Esophagus (tissue), 2 donors: ENCODE results near the gene POU3F2. TPM values are rescaled to one million over a fixed set of nuclear protein-coding genes. Genes with fewer than 3 reads are reported as not detected.

Source experiments
- H3K27ac ChIP-seq, 2 donors: one replicate each; pipeline ENCODE4 v1.5.1; 2013; ENCODE audit warnings: low read depth in 2 of 2, mild to moderate bottlenecking in 2 of 2, inconsistent platforms in 1 of 2, low read length in 1 of 2, moderate library complexity in 1 of 2
- H3K27me3 ChIP-seq, 2 donors: one replicate each; pipeline ENCODE4 v1.6.1; 2013; ENCODE audit warnings: low read length in 2 of 2, control low read depth in 1 of 2, mild to moderate bottlenecking in 1 of 2; ENCODE audit not compliant: insufficient read depth in 2 of 2, control insufficient read depth in 1 of 2
- H3K36me3 ChIP-seq, 2 donors: one replicate each; pipeline ENCODE4 v1.6.1; 2013; ENCODE audit warnings: low read length in 1 of 2; ENCODE audit not compliant: control insufficient read depth in 2 of 2, insufficient read depth in 2 of 2
- H3K4me1 ChIP-seq, 2 donors: one replicate each; pipeline ENCODE4 v1.6.1; 2013; ENCODE audit warnings: low read length in 1 of 2; ENCODE audit not compliant: control insufficient read depth in 2 of 2, insufficient read depth in 2 of 2
- H3K4me3 ChIP-seq, 2 donors: one replicate each; pipeline ENCODE4 v1.5.1; 2013; ENCODE audit warnings: low read length in 2 of 2, mild to moderate bottlenecking in 2 of 2, low read depth in 1 of 2, moderate library complexity in 1 of 2
- H3K9me3 ChIP-seq, 2 donors: one replicate each; pipeline ENCODE4 v1.6.1; 2013; ENCODE audit warnings: mild to moderate bottlenecking in 2 of 2, low read depth in 1 of 2, low read length in 1 of 2, moderate library complexity in 1 of 2; ENCODE audit not compliant: control insufficient read depth in 2 of 2, insufficient read depth in 1 of 2
- WGBS, 2 donors: extraction: QIAGEN DNeasy Blood & Tissue Kit; methylation state at CpG; one replicate each; pipeline ENCODE4 v1.1.7; 2013; 5-methylcytosine and 5-hydroxymethylcytosine counted together
- polyA plus RNA-seq, 2 donors: library from polyadenylated mRNA; stranded (reverse); fragments of 200-250 nt; gene quantifications; one replicate each; pipeline ENCODE4 v1.2.3, GENCODE V29; 2013
- donor health status: healthy with polysubstance abuse.
- donor health status: Bipolar disorder and iron deficiency.

POU3F2 gene
- polyA plus RNA-seq, 2 donors: not detected

DNA sequence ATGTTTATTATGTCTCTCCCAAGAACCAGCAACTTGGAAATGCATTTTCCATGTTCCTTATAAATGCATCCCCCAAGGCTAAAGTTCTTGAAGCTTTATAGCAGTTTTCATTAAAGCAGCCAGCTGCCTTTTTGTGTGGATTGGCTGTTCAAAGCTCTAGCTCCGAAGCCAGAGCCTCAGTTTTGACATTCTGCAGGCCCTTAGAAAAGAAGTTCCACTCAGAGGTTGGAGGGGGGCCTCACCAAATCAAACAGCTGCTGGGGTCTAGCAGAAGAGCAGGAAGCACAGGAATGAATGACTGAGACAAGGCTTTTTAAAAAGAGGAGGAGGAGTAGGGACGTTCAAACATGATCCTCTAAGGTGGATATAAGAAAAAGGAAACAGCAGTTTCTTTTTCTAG lies 4.2 kb upstream of the POU3F2 start:
- no peaks in the 10 kb centered on the region for H3K36me3 ChIP-seq
- no peaks in the 10 kb centered on the region for H3K9me3 ChIP-seq
- H3K4me1 ChIP-seq: peaks cover 2 to 19% of the 10 kb centered on the region in 2 donors
- H3K27ac ChIP-seq: no peak overlapping the region
- WGBS, 2 donors: 24 to 26% methylated on average over 2 of the region's 2 CpGs
- H3K4me3 ChIP-seq: no peak overlapping the region
- H3K27me3 ChIP-seq: peaks cover 6 to 38% of the 10 kb centered on the region in 2 donors

DNA sequence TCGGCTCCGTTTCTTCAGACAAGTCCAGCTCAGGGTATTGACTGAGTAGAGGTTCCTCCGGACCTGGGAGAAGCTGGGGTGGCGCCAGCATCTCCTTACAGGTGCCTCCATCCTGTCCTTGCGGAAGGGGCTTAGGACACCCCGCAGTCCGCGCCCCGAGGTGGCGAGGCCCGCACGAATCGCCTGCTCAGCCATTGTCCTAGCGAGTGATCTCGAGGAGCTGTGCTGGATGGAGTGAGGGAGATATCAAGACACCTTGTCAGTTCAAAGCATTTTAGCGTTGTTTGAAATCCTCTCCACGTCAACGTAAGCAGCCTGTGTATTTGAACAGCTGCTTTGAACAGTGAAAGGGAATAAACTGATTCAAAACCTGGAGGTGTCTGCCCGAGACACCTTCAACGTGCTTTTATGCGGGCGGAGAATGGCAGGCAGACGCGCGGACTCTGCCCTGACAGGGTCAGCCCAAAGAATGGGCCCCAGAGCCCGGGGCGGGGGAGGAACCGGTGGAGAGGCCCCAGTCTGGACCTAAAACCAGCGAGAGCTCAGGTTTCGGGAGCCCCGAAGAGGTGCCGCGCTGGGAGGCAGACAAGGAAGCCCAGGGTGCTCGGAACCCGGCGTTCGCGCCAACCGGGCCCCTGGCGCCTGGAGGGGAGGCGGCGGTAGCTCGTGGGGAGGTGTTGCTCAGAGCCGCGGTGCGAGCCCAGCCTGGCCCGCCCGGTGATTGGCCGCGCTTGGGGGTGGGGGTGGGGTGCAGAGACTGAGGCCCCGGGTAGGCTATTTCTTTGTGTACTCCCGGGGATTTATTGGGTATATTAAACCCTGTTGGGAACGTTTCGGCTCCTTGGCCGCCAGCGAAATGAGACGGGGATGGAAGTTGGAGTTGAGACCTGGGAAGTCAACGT lies 3.1 kb upstream of the POU3F2 start:
- H3K27ac ChIP-seq: no peak overlapping the region
- H3K4me1 ChIP-seq: peaks cover 4 to 26% of the 10 kb centered on the region in 2 donors
- H3K9me3 ChIP-seq: no peaks in the 10 kb centered on the region
- WGBS, 2 donors: 5% methylated on average over 53 to 58 of the region's 58 CpGs
- H3K36me3 ChIP-seq: no peaks in the 10 kb centered on the region
- H3K27me3 ChIP-seq: peaks cover 6 to 45% of the 10 kb centered on the region in 2 donors
- no peak overlapping the region for H3K4me3 ChIP-seq

- no peaks in the 10 kb centered on the region for H3K36me3 ChIP-seq
- 4 to 5% methylated on average over 11 of the region's 11 CpGs for WGBS, 2 donors
- H3K27ac ChIP-seq: no peak overlapping the region
- no peaks in the 10 kb centered on the region for H3K9me3 ChIP-seq
- peaks cover 4 to 26% of the 10 kb centered on the region in 2 donors for H3K4me1 ChIP-seq
- H3K27me3 ChIP-seq: peaks cover 6 to 50% of the 10 kb centered on the region in 2 donors
- peak overlapping the region in 1 of 2 donors; percentile 2 for H3K4me3 ChIP-seq
These were observed 2.5 kb upstream of the POU3F2 start for GRCh38 chr6:98831959-98832283.

DNA sequence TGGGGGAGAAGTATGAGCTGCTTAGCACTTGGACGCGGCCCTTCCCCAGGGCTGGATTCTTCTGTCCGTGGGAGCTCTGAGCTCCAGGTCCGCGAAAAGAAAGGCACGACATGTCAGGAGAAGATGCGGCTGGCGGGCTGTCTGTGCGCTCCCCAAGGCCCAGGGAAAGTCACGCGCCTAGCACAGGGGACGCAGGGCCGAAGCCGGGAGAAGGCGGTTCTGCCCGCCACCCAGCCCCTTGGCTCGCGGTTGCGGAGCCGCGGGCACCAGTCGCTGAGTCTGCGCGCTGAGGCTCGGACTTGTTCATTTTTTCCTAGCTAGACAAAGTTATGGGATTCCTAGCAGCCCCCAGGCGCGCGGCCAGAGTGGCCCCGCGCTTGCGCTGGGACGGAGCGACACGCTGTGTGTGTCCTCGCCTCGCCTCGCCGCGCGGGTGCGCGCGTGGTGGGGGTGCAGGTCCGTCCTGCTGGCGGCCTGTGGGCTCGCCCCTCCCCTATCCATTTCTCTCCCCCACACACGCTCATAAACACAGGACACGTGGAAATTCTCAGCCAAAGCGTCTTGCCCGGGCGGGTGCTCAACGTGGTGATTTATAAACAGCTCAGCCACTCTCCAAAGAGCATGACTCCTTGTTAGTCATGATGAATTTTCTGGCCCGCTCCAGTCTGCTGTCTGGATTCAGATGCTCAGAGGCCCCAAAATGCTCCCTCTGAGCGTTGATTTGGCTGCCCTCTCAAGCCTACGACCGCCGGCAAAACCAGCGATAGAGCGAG lies 1.9 kb upstream of the POU3F2 start:
- H3K27ac ChIP-seq: no peak overlapping the region
- no peaks in the 10 kb centered on the region for H3K36me3 ChIP-seq
- WGBS, 2 donors: 3% methylated on average over 59 of the region's 59 CpGs
- no peaks in the 10 kb centered on the region for H3K9me3 ChIP-seq
- peak overlapping the region in 1 of 2 donors; percentile 57 for H3K4me3 ChIP-seq
- H3K27me3 ChIP-seq: peaks cover 6 to 48% of the 10 kb centered on the region in 2 donors
- H3K4me1 ChIP-seq: peaks cover 4 to 25% of the 10 kb centered on the region in 2 donors

DNA sequence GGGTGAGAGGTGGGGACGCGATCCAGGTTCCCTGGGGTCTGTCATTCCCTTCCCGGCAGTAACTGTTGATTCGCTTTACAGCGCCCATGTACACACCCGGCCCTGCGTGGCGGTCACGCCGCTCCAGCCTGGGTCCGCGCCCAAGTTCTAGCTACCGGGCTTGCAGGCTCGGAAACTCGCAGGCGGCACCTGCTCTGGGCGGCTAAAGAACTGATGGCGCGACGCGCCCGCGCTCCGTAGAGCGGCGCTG lies 1.4 kb upstream of the POU3F2 start:
- H3K36me3 ChIP-seq: no peaks in the 10 kb centered on the region

GRCh38 chr6:98833307-98834059 lies 891 bp upstream of the POU3F2 start:
- 1% methylated on average over 41 to 42 of the region's 42 CpGs for WGBS, 2 donors
- Histone ChIP-seq H3K4me3 (peak overlapping the region; percentile 45 to 57), H3K4me1 (peaks cover 4 to 24% of the 10 kb centered on the region in 2 donors), H3K27ac (no peak overlapping the region), H3K36me3 (no peaks in the 10 kb centered on the region), H3K27me3 (peaks cover 6 to 40% of the 10 kb centered on the region in 2 donors), H3K9me3 (no peaks in the 10 kb centered on the region)

More for the DNA sequence above, 1.4 kb upstream of the POU3F2 start:
- Histone ChIP-seq H3K4me1 (peaks cover 4 to 24% of the 10 kb centered on the region in 2 donors), H3K27ac (no peak overlapping the region), H3K4me3 (peak overlapping the region in 1 of 2 donors; percentile 57), H3K27me3 (peaks cover 6 to 43% of the 10 kb centered on the region in 2 donors), H3K9me3 (no peaks in the 10 kb centered on the region)
- WGBS, 2 donors: 1% methylated on average over 23 to 26 of the region's 26 CpGs

DNA sequence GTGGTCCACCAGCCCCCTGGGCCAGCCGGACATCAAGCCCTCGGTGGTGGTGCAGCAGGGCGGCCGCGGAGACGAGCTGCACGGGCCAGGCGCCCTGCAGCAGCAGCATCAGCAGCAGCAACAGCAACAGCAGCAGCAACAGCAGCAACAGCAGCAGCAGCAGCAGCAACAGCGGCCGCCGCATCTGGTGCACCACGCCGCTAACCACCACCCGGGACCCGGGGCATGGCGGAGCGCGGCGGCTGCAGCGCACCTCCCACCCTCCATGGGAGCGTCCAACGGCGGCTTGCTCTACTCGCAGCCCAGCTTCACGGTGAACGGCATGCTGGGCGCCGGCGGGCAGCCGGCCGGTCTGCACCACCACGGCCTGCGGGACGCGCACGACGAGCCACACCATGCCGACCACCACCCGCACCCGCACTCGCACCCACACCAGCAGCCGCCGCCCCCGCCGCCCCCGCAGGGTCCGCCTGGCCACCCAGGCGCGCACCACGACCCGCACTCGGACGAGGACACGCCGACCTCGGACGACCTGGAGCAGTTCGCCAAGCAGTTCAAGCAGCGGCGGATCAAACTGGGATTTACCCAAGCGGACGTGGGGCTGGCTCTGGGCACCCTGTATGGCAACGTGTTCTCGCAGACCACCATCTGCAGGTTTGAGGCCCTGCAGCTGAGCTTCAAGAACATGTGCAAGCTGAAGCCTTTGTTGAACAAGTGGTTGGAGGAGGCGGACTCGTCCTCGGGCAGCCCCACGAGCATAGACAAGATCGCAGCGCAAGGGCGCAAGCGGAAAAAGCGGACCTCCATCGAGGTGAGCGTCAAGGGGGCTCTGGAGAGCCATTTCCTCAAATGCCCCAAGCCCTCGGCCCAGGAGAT lies 1.0 kb downstream of the POU3F2 start:
- H3K9me3 ChIP-seq: no peaks in the 10 kb centered on the region
- H3K27ac ChIP-seq: no peak overlapping the region
- H3K27me3 ChIP-seq: peaks cover 6 to 40% of the 10 kb centered on the region in 2 donors
- 3 to 5% methylated on average over 57 to 76 of the region's 76 CpGs for whole genome bisulfite sequencing, 2 donors
- H3K36me3 ChIP-seq: no peaks in the 10 kb centered on the region
- H3K4me1 ChIP-seq: peaks cover 4 to 24% of the 10 kb centered on the region in 2 donors
- peak overlapping the region in 1 of 2 donors; percentile 57 for H3K4me3 ChIP-seq

- peaks cover 2 to 23% of the 10 kb centered on the region in 2 donors for H3K4me1 ChIP-seq
- peaks cover 6 to 42% of the 10 kb centered on the region in 2 donors for H3K27me3 ChIP-seq
- no peak overlapping the region for H3K27ac ChIP-seq
- H3K36me3 ChIP-seq: no peaks in the 10 kb centered on the region
- 7% methylated on average over 23 of the region's 23 CpGs for WGBS, 2 donors
- no peaks in the 10 kb centered on the region for H3K9me3 ChIP-seq
- no peak overlapping the region for H3K4me3 ChIP-seq
These were observed 1.9 kb downstream of the POU3F2 start for GRCh38 chr6:98836025-98836961.
